M059J (cell line): ENCODE measurements around the gene TGFBI. TPM values are rescaled to one million over a fixed set of nuclear protein-coding genes. Genes with fewer than 3 reads are reported as not detected.

ENCODE experiments used
- DNase-seq: peaks from one replicate; pipeline ENCODE4 v3.0.0-alpha.2; 2012; ENCODE audit warnings: low read depth
- total RNA-seq: library from RNA; depleted of rRNA; stranded (reverse); fragments of >200 nt; shearing (Covaris generic); gene quantifications from 2 replicates; pipeline ENCODE4 v1.2.3, GENCODE V29; 2014; rRNA removed

The TGFBI gene
- total RNA-seq, 1 experiment from 2014 or later = 744 TPM

- no peak for DNase-seq
Observed at GRCh38 chr5:136087961-136088871, 59.4 kb downstream of the TGFBI start.

- peak; percentile 26 for DNase-seq
Observed at GRCh38 chr5:136089791-136090190, 61.0 kb downstream of the TGFBI start.

DNA sequence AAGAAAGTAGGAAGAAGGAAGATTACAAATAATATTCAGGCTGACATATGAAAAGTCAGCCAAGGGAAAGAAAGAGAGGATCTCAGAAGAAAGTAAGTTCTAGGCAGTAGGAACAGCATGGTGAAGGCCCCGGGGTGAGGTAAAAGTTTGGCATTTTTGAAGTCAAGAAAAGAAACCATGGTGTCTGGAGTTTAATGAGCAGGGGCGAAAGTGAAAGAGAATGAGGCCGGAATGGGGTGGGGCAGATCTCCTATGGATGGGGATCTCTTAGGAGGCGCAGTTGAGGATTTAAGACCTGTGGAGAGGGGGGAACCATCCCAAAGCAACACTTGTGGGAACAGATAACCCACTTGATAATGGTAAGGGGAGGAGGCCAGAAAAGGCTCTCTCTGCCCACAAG is 61.5 kb downstream of the TGFBI start:
- no peak for DNase-seq

GRCh38 chr5:136094189-136094912 is 65.6 kb downstream of the TGFBI start:
- DNase-seq = no peak

DNA sequence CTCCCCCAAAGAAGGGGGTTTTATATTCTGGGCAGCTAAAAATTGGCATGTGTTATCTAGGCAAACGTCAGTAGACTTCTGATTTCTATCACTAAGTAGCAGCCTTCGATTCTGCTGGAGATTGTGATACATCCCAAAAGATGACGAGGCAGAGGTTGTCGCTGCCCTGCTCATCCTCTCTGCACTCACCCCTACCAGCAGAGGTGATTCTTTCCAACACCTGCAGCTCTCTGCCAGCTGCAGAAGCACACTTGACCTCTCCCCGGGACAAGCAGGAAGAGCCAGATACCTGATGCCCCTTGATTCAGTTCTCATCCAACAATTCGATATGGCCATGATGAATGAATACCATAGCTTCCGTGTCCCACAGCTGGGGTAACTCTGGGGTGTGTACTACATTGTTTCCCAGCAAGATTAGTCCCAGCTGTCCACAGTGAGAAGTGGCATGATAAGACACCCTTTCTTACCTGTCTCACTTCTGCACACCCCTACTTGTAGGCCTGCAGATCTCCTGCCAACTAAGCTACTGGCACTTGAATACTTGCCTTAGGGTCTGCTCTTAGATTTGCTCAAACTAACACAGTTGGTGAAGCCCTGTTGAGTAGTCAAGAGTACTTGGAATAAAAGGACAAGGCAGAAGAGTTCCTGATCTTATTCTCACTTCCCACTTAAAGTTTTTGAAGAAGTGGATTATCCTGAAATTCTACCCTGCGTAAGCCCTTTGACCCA is 66.3 kb downstream of the TGFBI start:
- no peak for DNase-seq

DNA sequence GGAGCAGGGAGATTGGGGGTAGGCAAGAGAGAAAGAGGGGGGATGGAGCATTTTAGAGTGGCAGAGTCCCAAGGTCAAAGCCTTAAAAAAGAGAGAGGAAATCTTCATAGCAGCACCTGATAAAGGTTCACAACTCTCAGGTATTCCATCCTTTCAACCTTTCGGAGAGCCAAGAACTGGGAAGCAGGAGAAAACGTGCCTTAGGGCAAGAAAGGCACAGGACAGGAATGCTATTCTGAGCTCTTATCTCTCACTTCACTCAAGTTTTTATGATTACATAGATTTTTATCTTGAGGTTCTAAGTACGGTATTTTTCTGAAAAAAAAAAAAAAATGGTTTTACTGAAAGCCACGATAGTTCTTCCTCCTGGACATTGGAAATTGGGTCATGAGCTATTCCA is 69.4 kb downstream of the TGFBI start:
- peak; percentile 1 for DNase-seq

- DNase-seq = no peak
Observed at GRCh38 chr5:136099870-136100269, 71.1 kb downstream of the TGFBI start.

- DNase-seq = no peak
Observed at GRCh38 chr5:136101884-136102283, 73.1 kb downstream of the TGFBI start.

- DNase-seq = no peak
Observed at GRCh38 chr5:136103118-136103517, 74.3 kb downstream of the TGFBI start.

DNA sequence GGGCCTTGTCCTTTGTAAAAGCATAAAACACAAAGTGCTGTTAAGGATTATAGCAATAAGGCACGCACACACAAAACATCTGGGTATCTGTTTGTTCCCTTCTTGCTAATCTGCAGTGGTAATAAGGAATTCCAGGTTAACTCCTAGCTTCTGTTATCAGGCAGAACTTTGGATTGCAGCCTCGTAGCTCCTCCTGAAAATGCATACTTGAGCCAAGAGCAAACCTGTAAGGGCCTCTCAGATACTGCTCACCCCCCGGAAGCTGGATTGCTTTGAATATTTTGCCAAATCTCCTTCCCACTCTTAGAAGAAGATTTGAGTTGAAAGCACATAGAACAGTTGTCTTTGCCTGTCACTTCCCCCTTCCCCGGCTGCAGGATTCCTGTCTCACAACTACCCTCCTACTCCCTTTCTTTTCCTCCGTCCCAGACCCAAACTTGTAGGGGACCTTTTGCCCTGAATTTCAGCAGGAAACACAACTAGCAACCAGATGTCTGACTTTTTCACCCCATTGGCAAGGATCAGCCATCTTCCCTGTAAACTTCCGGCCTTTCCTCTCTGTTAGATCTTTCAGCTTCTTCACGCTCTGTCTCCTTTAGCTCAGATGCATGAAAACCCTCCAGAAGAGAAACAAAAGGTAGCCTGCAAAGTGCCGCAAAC is 75.6 kb downstream of the TGFBI start:
- no peak for DNase-seq

GRCh38 chr5:136106351-136107031 is 77.7 kb downstream of the TGFBI start:
- no peak for DNase-seq

DNA sequence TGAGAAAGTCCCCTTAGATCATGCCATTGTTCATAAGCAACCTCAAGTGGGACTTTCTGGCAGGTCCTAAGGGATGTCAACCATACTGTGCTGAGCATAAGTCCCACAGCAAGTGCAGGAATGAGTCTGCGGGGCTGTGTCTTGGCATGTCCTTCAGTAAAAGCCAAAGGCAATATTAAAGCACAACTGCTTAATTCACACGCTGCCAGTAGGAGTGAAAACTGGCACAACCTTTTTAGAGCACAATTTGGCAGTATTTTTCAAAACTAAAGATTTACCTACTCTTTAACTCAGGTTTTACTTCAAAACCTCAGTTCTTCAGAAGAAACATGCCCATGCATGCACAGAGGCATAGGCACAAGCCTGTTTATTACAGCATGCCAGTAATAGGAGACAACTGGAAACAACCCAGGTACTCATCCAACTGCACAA is 79.4 kb downstream of the TGFBI start:
- no peak for DNase-seq

DNA sequence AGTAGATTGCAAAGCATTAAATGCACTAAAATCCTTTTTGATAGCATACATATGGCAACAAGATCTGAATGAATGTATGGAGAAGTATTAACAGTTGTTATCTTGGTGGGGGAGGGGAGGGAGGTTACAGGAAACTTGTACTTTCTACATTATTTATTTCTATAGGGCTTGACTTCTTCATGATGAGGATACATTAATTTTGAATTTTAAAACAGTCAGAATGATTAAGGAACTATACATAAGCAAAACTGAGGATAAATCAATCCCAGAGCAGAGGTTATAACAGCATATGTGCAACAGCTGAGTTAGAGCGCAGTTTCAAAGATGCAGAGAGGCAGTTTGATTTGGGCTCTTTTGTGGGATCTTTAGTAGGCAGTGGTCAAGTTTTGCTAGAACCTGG is 80.0 kb downstream of the TGFBI start:
- DNase-seq = no peak

GRCh38 chr5:136109453-136110135 is 80.8 kb downstream of the TGFBI start:
- DNase-seq = no peak

Other genes with a start within 250 kb of the TGFBI start
- not detected in 2 replicates for gene SLC25A48, start 194.3 kb upstream of the TGFBI start, total RNA-seq
- not detected in 2 replicates for gene IL9, start 133.1 kb upstream of the TGFBI start, total RNA-seq
- gene LECT2, start 74.0 kb upstream of the TGFBI start, total RNA-seq = not detected in 2 replicates
- 34.5 and 42.6 TPM in 2 replicates for gene SMAD5, start 103.9 kb downstream of the TGFBI start, total RNA-seq
- not detected in 2 replicates for gene SMIM32, start 164.2 kb downstream of the TGFBI start, total RNA-seq